ENCODE measurements around the gene LCE3A. TPM values are rescaled to one million over a fixed set of nuclear protein-coding genes. Genes with fewer than 3 reads are reported as not detected.

The LCE3A gene
- total and polyA plus RNA-seq, 2 of the 8 experiments (the other 6 are each of a cell fraction or from before 2014, with no cell fraction given), result not detected

GRCh38 chr1:152645146-152645545 is 22.2 kb upstream of the LCE3A start:
- H4K8ac ChIP-seq (ENCODE audit: extremely low read depth, insufficient read depth, low read length), result no peak overlapping the region
- H2AFZ ChIP-seq (ENCODE audit: low read length), result no peak overlapping the region
- FAIRE-seq (no peak), DNase-seq (ENCODE audit: low read depth in 1 of 2, low spot score in 2 of 2) (no peak)
- WGBS, 2 experiments (ENCODE audit: extremely low coverage in 1 of 2, insufficient coverage in 1 of 2, insufficient read length in 1 of 2, insufficient replicate concordance in 2 of 2, low coverage in 1 of 2, low lambda C conversion rate in 2 of 2, missing lambda C conversion rate in 1 of 2), result 72% methylated on average over 3 of the region's 3 CpGs; no CpG with 5 or more reads in 1 of the 2 experiments
- H4K91ac ChIP-seq (replicated peaks; ENCODE audit: insufficient read length, low read length), result no peak overlapping the region
- H3K36me3 ChIP-seq (ENCODE audit: control insufficient read depth in 2 of 4, insufficient read depth in 4 of 4, low read length in 3 of 4), result no peaks in the 10 kb centered on the region; a peak in 1 of 8 replicates
- H2BK5ac ChIP-seq (ENCODE audit: low read depth, low read length), result no peak overlapping the region
- no peaks in the 10 kb centered on the region for H3K79me2 ChIP-seq (ENCODE audit: control insufficient read depth in 1 of 2, insufficient read depth in 2 of 2, low read length in 2 of 2)
- H2BK120ac ChIP-seq (replicated peaks; ENCODE audit: low read depth, low read length), result no peak overlapping the region
- no peak overlapping the region for H2BK20ac ChIP-seq (ENCODE audit: low read length)
- no peaks in the 10 kb centered on the region for H3K27me3 ChIP-seq (replicated peaks in 1 of 4; ENCODE audit: control insufficient read depth in 3 of 4, extremely low read depth in 1 of 4, insufficient read depth in 3 of 4, low read length in 3 of 4)
- no peak overlapping the region for H3K14ac ChIP-seq (ENCODE audit: insufficient read length)
- no peaks in the 10 kb centered on the region for H3K79me1 ChIP-seq (ENCODE audit: low read depth, low read length)
- no peak overlapping the region for H3K56ac ChIP-seq (replicated peaks; ENCODE audit: insufficient read length, low read depth, low read length)
- H3K4me3 ChIP-seq (ENCODE audit: extremely low read depth in 1 of 4, insufficient read depth in 2 of 4, low read depth in 3 of 4, low read length in 4 of 4), result no peak overlapping the region
- H3K4me2 ChIP-seq (ENCODE audit: insufficient read depth in 1 of 2, low read depth in 2 of 2, low read length in 2 of 2), result no peak overlapping the region
- H2AK5ac ChIP-seq (ENCODE audit: low read depth, low read length), result no peak overlapping the region
- no peak overlapping the region for H3K4ac ChIP-seq (replicated peaks; ENCODE audit: insufficient read length, low read depth, low read length)
- no peak overlapping the region for H4K5ac ChIP-seq (ENCODE audit: insufficient read length, low read depth, low read length)
- H2BK12ac ChIP-seq (ENCODE audit: low read depth, low read length), result no peak overlapping the region
- no peak overlapping the region for H3K9ac ChIP-seq (replicated peaks in 1 of 4; ENCODE audit: extremely low read depth in 1 of 4, low read depth in 3 of 4, low read length in 3 of 4)
- H3K23ac ChIP-seq (ENCODE audit: insufficient read length), result no peak overlapping the region
- H3K9me3 ChIP-seq (ENCODE audit: insufficient read depth in 2 of 2, low read depth in 1 of 2, low read length in 1 of 2), result peaks cover 70 to 85% of the 10 kb centered on the region in 2 experiments
- no peak overlapping the region for H3K27ac ChIP-seq (ENCODE audit: low read depth, low read length)
- H4K20me1 ChIP-seq (replicated peaks in 1 of 2; ENCODE audit: control insufficient read depth in 1 of 2, insufficient read depth in 2 of 2, low read length in 2 of 2), result no peaks in the 10 kb centered on the region
- no peak overlapping the region for H2BK15ac ChIP-seq (ENCODE audit: low read length)
- H3K18ac ChIP-seq (ENCODE audit: extremely low read depth, low read length), result no peak overlapping the region
- ChIA-PET POLR2A (ENCODE audit: partially characterized antibody) (no interaction called here), CTCF (ENCODE audit: partially characterized antibody) (no interaction called here)
- no peaks in the 10 kb centered on the region for H3K4me1 ChIP-seq (replicated peaks in 1 of 4; ENCODE audit: control insufficient read depth in 3 of 4, insufficient read depth in 4 of 4, low read length in 3 of 4)
- H3K23me2 ChIP-seq (ENCODE audit: low read depth, low read length), result no peaks in the 10 kb centered on the region
- TF ChIP-seq KDM5A (IDR thresholded peaks at IDR 0.05; ENCODE audit: low read length) (no peak), NRF1 (IDR thresholded peaks at IDR 0.05; ENCODE audit: low read depth, low read length) (no peak), CREB1 (IDR thresholded peaks at IDR 0.05) (no peak), MAX (IDR thresholded peaks at IDR 0.05) (no peak), KDM4A (IDR thresholded peaks at IDR 0.05; ENCODE audit: low read depth, low read length, severe bottlenecking) (no peak), CEBPB (IDR thresholded peaks at IDR 0.05; ENCODE audit: low read depth, low read length) (no peak), TAF7 (optimal IDR thresholded peaks at IDR 0.05; ENCODE audit: borderline replicate concordance, low read depth, low read length) (no peak), SAP30 (IDR thresholded peaks at IDR 0.05; ENCODE audit: insufficient read depth, insufficient replicate concordance, low read length) (no peak), HDAC2 (IDR thresholded peaks at IDR 0.05; ENCODE audit: borderline replicate concordance in 1 of 2, low read depth in 2 of 2, low read length in 2 of 2) (no peak), RXRA (IDR thresholded peaks at IDR 0.05; ENCODE audit: insufficient read depth, low read depth, low read length) (no peak), BRCA1 (IDR thresholded peaks at IDR 0.05; ENCODE audit: low read depth, low read length) (no peak), HDAC6 (IDR thresholded peaks at IDR 0.05; ENCODE audit: low read depth, low read length) (no peak), ZNF274 (IDR thresholded peaks at IDR 0.05; ENCODE audit: borderline replicate concordance, extremely low read depth, low read length) (no peak), TBP (IDR thresholded peaks at IDR 0.05; ENCODE audit: low read depth, low read length) (no peak), CHD1 (IDR thresholded peaks at IDR 0.05; ENCODE audit: low read depth, low read length) (no peak)

All from H1 (cell line).